ENCODE results near the gene CETN1.

The CETN1 gene

DNA sequence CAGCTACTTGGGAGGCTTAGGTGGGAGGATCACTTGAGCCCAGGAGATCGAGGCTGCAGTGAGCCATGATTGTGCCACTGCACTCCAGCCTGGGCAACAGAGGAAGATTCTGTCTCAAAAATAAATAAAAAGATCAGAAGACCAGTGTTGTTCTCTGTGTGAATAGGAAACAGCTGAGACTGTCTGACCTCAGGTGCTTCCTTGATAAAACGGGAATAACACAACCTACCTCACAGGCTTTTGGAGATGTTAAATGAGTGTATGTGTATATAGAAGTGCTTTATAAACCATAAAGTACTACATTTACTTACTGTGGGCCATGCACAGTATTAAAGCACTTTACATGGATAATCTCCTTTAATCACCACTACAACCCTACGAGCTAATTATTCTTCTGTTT, 9.9 kb upstream of the CETN1 start:
- no peak for DNase-seq (ENCODE audit: low read depth)
- TF ChIP-seq, protein P1, sequence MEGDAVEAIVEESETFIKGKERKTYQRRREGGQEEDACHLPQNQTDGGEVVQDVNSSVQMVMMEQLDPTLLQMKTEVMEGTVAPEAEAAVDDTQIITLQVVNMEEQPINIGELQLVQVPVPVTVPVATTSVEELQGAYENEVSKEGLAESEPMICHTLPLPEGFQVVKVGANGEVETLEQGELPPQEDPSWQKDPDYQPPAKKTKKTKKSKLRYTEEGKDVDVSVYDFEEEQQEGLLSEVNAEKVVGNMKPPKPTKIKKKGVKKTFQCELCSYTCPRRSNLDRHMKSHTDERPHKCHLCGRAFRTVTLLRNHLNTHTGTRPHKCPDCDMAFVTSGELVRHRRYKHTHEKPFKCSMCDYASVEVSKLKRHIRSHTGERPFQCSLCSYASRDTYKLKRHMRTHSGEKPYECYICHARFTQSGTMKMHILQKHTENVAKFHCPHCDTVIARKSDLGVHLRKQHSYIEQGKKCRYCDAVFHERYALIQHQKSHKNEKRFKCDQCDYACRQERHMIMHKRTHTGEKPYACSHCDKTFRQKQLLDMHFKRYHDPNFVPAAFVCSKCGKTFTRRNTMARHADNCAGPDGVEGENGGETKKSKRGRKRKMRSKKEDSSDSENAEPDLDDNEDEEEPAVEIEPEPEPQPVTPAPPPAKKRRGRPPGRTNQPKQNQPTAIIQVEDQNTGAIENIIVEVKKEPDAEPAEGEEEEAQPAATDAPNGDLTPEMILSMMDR (IDR thresholded peaks at IDR 0.05; ENCODE audit: low read length, missing control alignments), result no peak
- no peak overlapping the region for H3K4me3 ChIP-seq (replicated peaks; ENCODE audit: low read depth, low read length)

DNA sequence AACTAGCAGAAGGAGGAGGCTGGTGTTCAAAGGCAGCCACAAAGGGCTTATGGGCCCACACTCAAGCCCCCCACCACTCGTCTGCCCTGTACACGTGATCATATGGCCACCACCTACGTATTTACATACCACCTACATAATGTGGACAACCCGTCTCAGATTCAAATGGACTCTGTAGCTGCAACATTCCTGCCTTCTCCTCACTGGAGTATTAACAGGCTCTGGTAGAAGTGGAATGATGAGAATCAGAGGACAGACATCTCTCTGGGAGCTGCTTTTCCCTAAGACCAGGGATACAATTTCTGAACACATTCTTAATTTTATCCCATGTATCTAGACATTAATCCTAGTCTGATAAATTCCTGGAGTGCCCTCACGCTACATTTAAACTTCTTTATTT, 9.5 kb upstream of the CETN1 start:
- DNase-seq (ENCODE audit: low read depth), result no peak
- TF ChIP-seq, protein P1 (IDR thresholded peaks at IDR 0.05; ENCODE audit: low read length, missing control alignments), result no peak

DNA sequence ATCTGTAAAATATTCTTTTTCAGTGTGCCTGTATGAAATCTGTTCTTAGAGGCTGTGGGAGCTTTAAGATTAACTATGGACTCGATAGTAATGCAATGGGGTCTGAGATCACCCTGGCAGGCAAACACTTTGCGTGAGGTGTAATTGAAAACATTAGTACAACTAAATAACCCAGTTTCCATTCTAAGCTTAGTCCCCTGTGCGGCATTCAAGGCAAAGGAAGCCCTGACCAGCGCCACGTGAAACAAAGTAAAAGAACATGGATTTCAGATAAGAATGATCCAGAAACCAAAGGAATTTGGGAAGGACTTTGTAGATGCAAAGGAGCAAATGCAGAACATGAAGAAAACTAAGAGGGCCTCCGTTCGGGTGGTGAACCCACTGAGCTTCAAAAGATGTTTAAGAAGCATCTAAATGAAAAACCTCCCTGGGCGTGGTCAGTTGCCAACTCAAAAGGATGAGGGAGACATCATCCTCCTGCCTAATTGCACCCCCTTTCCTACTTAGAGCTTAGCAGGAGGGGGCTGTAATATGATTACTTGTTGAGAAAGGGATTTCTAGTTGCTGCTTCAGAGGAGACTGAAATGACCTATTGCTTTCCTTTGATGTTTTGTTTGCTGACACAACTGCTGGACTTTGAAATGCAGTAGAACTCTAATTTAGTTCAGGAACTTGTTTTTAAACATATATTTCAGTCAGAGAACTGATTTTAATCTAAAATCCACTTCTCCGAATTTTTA, 7.9 kb upstream of the CETN1 start:
- H3K4me3 ChIP-seq (replicated peaks; ENCODE audit: low read depth, low read length), result no peak overlapping the region
- no peak for DNase-seq (ENCODE audit: low read depth)
- TF ChIP-seq, protein P1 (IDR thresholded peaks at IDR 0.05; ENCODE audit: low read length, missing control alignments), result no peak

More for the DNA sequence above, 9.5 kb upstream of the CETN1 start:
- H3K4me3 ChIP-seq (replicated peaks; ENCODE audit: low read depth, low read length), result no peak overlapping the region

DNA sequence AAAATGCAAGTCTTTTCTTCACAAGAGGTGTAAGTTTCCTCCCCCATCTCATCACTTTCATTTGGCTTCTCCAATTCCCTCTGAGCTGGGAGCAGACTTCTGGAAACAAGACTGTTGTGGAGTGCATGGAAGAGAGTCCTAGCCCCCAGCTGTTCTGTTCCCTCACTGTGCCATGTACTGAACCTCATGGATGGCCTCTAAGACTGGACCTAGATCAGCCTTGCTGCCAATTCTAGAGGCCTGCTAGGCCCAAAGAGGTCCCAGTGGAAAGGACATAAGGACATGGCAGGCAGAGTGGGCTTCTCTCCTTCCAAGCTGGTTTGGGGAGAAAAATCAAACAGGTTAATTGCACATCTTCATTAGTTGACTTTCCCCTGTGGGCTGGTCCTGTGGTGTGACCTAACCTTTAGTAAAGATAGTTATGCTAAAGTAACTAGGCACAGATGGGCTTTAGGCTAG, 7.3 kb upstream of the CETN1 start:
- DNase-seq (ENCODE audit: low read depth), result no peak
- TF ChIP-seq, protein P1 (IDR thresholded peaks at IDR 0.05; ENCODE audit: low read length, missing control alignments), result no peak
- H3K4me3 ChIP-seq (replicated peaks; ENCODE audit: low read depth, low read length), result no peak overlapping the region

DNA sequence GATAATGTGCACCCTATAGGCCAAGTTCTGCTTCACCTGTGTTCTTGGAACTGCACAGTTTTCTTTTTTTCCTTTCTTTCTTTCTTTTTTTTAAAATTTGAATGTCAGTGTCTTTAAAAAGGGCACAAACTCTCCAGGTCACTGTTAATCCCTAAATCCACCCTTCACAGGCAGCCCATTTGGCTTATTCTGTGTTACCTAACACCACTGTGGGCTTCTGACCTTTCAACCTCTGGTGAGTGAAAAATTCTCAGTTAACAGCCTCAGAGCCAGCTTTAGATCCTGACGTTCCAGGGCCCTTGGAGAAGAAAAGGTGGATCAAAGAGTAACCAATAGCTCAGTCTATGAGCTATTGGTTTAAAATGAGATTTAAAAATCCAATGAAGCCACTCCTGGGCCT, 6.8 kb upstream of the CETN1 start:
- TF ChIP-seq, protein P1 (IDR thresholded peaks at IDR 0.05; ENCODE audit: low read length, missing control alignments), result no peak
- H3K4me3 ChIP-seq (replicated peaks; ENCODE audit: low read depth, low read length), result no peak overlapping the region
- no peak for DNase-seq (ENCODE audit: low read depth)

DNA sequence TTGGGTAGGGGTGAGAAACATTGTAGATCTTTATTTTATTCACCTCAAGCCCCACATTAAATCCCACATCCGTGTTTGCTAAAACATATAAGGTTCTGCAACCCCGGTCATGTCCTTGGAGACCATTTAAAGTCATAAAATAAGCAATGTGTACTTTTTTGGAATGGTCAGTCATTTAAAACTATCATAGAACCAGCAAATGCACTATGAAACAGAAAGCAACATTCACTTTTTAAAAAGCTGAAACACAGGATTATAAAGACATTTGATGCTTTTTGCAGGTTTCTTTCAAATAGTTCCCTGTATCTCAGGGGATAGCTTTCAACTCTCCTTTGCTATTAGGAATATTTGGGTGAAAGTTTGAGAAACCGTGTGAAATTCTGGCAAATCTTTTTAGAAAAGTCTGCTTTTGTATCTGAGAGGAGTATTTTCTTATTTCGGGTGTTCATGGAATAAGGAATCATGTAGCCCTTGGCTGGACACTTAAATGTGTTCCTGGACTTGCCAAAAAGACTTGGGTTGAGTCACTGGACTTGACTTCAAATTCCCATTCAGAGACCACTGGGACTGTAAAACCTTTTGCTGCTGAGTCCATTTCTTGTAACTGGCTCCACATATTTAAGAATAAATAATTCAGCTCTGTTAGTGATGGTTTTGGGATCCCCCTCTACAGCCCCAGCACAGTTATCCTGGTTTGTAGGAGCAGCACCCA, 5.9 kb upstream of the CETN1 start:
- no peak overlapping the region for H3K4me3 ChIP-seq (replicated peaks; ENCODE audit: low read depth, low read length)
- DNase-seq (ENCODE audit: low read depth), result no peak
- TF ChIP-seq, protein P1 (IDR thresholded peaks at IDR 0.05; ENCODE audit: low read length, missing control alignments), result no peak
